Stimulated activated CD4-positive, alpha-beta T cell treated with anti-CD3 and anti-CD28 coated beads, TNF-alpha, amount 100 ng/mL, for 24 hours (primary cell): ENCODE measurements around the gene C6orf47.
A peak's percentile ranks its signal among the peaks of the same experiment; 100 is the strongest.

Experiments used
- DNase-seq, 3 experiments: peaks; one replicate each; pipeline ENCODE4 v3.0.0-alpha.2; 2020; ENCODE audit warnings: low read depth in 3 of 3

The C6orf47 gene

GRCh38 chr6:31661262-31662123 is 915 bp upstream of the C6orf47 start:
- DNase-seq = no peak

- peak in 1 of 3 experiments; percentile 49 for DNase-seq
Observed at GRCh38 chr6:31659649-31660380, 763 bp downstream of the C6orf47 start.

GRCh38 chr6:31658983-31659648 is 1.5 kb downstream of the C6orf47 start:
- no peak for DNase-seq

GRCh38 chr6:31658158-31658688 is 2.4 kb downstream of the C6orf47 start:
- no peak for DNase-seq

- DNase-seq = no peak
Observed at GRCh38 chr6:31657406-31658157, 3.0 kb downstream of the C6orf47 start.

GRCh38 chr6:31655349-31656237 is 5.0 kb downstream of the C6orf47 start, which contains the start of gene APOM:
TSS of gene APOM (plus strand) at chr6:31655894. CDS start at chr6:31655967, 73 bp downstream.
- no peak for DNase-seq

- DNase-seq = no peak
Observed at GRCh38 chr6:31654574-31655348, 5.8 kb downstream of the C6orf47 start.

GRCh38 chr6:31652925-31653724 is 7.5 kb downstream of the C6orf47 start:
- peak in 2 of 3 experiments; percentile 65 to 84 for DNase-seq

- no peak for DNase-seq
Observed at GRCh38 chr6:31651602-31652191, 8.9 kb downstream of the C6orf47 start.

GRCh38 chr6:31645325-31645724 is 15.3 kb downstream of the C6orf47 start:
- DNase-seq = no peak

- no peak for DNase-seq
Observed at GRCh38 chr6:31643818-31644454, 16.6 kb downstream of the C6orf47 start.

- DNase-seq = no peak
Observed at GRCh38 chr6:31642798-31643570, 17.6 kb downstream of the C6orf47 start.

- DNase-seq = no peak
Observed at GRCh38 chr6:31641370-31641769, 19.2 kb downstream of the C6orf47 start.

- no peak for DNase-seq
Observed at GRCh38 chr6:31640612-31641011, 20.0 kb downstream of the C6orf47 start.

GRCh38 chr6:31639449-31639861 is 21.1 kb downstream of the C6orf47 start:
- DNase-seq = peak in 1 of 3 experiments; percentile 40

- no peak for DNase-seq
Observed at GRCh38 chr6:31639043-31639442, 21.5 kb downstream of the C6orf47 start.
